Middle frontal gyrus (tissue), 1 donor: Measurements from ENCODE around the gene C17orf75.
"Not testable (repeated sequence)": the region's sequence is repeated elsewhere in the genome, so short reads cannot be mapped to it uniquely, and the experiment has no call there.

Source experiments
- DNase-seq: peaks from one replicate; pipeline ENCODE4 v3.0.0-alpha.2; 2015; ENCODE audit warnings: low spot score; ENCODE audit errors: extremely low spot score

The C17orf75 gene

DNA sequence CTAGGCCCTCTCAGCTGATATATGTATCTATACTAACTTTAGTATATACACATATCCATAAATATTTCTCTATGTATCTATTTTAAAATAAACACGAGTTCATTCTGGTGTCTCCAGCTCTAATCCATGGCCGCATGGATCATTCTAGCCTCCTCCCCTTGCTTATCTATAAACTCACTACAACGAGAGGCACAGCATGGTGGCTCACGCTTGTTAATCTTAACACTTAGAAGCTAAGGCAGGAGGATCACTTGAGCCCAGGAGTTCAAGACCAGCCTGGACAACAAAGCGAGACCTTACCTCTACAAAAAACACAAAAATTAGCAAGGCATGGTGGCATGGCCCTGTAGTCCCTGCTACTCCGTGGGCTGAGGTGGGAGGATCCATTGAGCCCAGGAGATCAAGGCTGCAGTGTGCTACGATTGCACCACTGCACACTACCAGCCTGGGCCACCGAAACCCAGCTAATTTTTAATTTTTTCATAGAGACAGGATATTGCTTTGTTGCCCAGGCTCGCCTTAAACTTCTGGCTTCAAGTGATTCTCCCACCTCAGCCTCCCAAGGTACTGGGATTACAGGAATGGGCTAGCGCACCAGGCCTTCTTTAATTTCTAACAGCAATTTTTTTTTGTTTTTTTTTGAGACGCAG lies 4.1 kb upstream of the C17orf75 start:
- DNase-seq: no peak

DNA sequence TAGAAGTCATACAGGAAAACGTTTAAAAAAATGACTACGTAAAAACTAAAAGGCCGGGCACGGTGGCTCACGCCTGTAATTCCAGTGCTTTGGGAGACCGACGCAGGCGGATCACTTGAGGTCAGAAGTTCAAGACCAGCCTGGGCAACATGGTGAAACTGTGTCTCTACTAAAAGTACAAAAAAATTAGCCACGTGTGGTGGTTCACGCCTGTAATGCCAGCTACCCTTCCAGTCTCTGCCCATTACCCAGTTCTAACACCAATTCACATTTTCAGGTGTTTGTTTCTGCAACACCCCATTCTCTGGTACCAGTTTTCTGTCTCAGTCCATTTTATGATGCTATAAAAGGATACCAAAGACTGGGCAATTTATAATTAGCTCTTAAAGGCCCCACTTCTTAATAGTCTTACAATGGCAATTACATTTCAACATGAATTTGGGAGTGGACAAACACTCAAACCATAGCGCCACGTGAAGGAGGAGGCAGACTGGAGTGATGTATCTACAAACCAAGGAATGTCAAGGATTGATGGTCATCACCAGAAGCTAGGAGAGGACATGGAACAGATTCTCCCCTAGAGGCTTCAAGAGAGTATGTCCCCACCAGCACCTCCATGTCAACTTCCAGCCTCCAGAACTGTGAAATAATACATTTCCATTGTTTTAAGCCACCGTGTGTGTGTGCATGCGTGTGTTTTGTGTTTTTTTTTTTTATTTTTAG lies 791 bp upstream of the C17orf75 start:
- no peak for DNase-seq

DNA sequence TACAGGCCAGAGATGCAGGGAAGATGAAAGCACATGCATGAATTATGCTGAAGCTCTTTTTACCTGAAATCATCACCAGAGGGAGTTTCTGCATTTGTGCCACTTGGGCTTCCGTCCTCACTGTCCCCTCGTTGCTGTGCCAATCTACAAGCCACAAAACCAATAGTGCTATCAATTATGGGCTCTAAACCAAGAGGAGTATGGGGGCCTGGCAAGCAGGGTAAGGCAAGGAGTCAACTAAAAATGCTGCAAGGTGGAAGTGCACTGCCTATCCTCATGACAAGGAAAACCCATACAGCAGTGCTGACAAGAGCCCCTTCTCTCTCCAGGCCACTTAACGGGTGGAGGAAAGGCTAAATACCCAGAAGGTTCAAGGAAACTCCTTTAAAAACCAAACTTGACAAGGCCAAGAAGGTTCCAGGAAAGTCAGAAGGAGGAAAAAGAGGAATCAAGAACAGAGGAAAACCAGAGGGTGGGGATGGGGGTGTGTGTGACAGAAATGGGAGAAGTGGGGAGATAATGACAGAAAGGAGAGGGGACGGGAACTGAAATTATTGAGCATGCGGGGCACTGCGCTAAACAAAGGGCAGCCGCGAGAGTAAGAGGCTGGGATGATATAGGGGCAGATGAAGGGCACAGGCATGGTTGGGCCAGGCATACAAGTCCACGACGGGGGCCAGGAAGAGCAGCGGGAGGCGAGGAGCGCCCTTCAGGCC lies 674 bp downstream of the C17orf75 start:
- no peak for DNase-seq

GRCh38 chr17:32335687-32336086 lies 6.3 kb downstream of the C17orf75 start:
- no peak for DNase-seq

GRCh38 chr17:32335046-32335445 lies 6.9 kb downstream of the C17orf75 start:
- DNase-seq: no peak

DNA sequence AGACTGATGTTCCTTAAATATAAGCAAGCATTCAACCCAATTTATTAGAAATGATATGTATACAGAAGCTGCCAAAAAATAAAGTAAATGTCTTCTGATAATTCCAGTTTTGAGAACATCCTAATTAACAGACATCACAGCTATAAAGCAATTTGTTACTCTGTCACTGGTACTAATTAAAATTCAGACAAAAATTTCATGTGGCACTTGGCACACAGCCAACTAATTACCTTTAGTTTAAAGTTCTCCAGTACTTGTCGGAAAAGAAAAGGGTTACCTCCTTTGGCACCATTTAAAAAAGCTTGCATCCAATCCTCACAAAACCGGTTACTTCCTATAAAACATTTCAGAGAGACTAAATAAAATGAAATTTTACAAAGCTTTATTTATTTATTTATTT lies 8.8 kb downstream of the C17orf75 start:
- DNase-seq: no peak

- DNase-seq: no peak
These were observed 10.5 kb downstream of the C17orf75 start for GRCh38 chr17:32331243-32332040.

DNA sequence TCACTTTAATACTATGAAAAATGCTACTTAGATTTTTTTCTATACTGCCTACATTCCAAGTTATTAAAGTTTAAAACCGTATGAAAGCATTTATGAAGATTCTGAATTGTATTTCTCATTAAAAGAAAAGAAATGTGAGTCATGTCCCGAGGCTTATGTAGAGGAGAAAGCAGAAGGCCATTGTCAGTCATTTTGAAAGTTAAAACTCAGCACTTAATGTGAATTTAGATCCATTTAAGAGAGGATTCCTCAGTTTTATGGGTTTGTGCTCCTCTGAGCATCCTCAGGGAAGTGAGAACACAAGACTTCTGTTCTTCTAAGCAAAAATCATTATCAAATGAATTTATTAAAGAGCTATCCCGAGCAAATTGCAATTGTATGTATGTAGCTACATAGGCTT lies 11.8 kb downstream of the C17orf75 start:
- DNase-seq: no peak

- DNase-seq: no peak
These were observed 14.1 kb downstream of the C17orf75 start for GRCh38 chr17:32327911-32328310.

GRCh38 chr17:32323811-32324491 lies 18.0 kb downstream of the C17orf75 start:
- DNase-seq: no peak

DNA sequence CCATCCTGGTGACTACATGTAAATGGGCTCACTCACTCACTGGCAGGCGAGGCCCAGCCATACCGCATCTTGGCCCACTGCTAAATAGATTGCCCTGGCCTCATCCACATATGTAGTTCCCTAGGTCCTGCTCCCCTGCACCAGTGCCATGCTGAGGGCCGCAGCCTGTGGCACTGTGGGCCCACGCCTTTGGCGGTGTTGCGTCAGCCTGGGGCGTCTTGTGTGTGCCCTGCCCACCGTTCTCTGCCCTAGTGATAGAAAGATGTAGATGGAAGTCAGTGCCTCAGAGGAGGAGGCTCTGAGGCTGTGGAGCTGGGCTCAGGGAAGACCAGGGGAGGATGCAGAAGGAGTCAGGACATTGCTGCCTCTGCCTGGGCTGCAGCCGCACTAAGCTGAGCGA lies 18.9 kb downstream of the C17orf75 start:
- DNase-seq: no peak

DNA sequence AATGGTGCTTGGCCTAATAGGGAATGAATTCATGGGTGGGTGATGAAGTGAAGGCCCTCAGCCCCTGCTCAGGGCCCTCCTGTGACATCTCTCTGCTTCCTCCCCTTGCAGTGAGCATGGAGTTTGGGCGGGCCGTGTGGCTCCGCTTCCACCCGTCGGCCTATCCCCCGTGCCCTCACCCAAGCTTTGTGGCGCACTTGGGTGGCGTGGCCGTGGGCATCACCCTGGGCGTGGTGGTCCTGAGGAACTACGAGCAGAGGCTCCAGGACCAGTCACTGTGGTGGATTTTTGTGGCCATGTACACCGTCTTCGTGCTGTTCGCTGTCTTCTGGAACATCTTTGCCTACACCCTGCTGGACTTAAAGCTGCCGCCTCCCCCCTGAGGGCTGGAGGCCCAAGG lies 21.1 kb downstream of the C17orf75 start:
- no peak for DNase-seq

GRCh38 chr17:32320080-32320479 lies 21.9 kb downstream of the C17orf75 start:
- DNase-seq: not testable (repeated sequence)

- DNase-seq: peak; percentile 38
These were observed 22.4 kb downstream of the C17orf75 start for GRCh38 chr17:32319548-32319905.

DNA sequence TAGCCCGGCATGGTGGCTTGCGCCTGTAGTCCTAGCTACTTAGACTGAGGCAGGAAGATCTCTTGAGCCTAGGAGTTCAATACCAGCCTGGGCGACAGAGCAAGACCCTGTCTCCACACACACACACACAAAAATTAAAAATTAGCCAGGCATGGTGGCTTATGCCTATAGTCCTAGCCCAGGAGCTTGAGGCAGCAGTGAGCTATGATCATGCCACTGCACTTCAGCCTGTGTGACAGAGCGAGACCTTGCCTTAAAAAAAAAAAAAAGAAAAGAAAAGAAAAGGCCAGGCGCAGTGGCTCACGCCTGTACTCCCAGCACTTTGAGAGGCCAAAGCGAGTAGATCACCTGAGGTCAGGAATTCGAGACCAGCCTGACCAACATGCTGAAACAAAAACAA lies 23.9 kb downstream of the C17orf75 start:
- no peak for DNase-seq

GRCh38 chr17:32317353-32317752 lies 24.6 kb downstream of the C17orf75 start:
- DNase-seq: no peak

- DNase-seq: not testable (repeated sequence)
These were observed 25.3 kb downstream of the C17orf75 start for GRCh38 chr17:32316653-32317052.

- no peak for DNase-seq
These were observed 26.8 kb downstream of the C17orf75 start for GRCh38 chr17:32315171-32315570.

GRCh38 chr17:32314636-32315035 lies 27.3 kb downstream of the C17orf75 start:
- no peak for DNase-seq

DNA sequence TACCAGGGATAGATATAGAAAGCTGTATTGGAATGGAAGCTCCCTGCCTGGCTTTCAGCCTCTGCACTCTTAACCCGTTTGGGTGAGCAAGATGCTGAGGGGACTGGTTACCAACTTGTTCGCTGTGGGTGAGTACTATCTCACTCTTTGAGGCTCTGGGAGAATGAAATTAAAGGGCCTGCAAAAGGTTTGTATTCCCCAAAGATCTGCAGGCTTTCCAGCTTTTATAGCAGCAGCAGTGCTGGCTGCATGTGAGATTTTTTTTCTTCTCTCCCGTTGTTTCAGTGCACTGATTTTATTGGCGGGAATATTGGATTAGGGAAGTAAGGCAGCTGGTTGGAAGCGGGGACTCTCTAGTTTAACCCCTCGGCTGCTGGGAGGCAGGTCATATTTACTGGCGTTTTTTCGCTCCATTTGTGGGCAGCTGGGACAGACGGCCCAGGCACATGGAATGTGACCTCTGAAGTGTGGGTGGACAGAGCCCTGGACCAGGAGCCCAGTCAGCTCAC lies 30.9 kb downstream of the C17orf75 start:
- no peak for DNase-seq

DNA sequence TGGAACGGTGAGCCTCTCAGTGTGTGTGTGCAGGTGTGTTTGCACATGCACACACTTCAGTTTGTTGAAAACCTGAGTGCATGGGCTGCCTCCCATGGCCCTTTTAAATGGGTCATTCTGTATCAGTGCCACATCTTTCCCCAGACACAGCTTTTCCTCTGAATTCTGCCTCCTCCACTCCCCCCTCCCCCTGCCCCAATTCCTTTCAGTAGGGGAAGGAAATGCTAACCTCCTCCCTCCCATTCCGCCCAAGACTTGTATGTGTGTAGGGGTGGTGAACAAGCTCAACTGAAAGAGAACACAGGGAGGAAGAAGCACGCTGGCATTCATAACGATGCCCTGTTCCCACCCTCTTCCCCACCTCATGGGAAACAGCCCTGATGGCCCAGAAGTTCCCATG lies 34.3 kb downstream of the C17orf75 start:
- no peak for DNase-seq
